Astrocyte of the spinal cord (primary cell): ENCODE measurements around the gene LMOD1.

ENCODE experiments used
- DNase-seq: peaks from one replicate; pipeline ENCODE4 v3.0.0; 2011; ENCODE audit warnings: low read depth, low spot score
- H3K4me3 ChIP-seq: 2 replicates; pipeline ENCODE4 v1.5.1; 2011; ENCODE audit warnings: low read depth, mild to moderate bottlenecking, low read length, moderate library complexity
- CTCF ChIP-seq: IDR thresholded peaks from 2 replicates; pipeline ENCODE4 v1.5.1; 2012; ENCODE audit warnings: low read depth, mild to moderate bottlenecking, low read length, inconsistent platforms
- in situ Hi-C: cut with HindIII; loops from 2 replicates; pipeline ENCODE4 v1.10.0; 2017; ENCODE audit warnings: low sequenced_read_pairs

The LMOD1 gene

GRCh38 chr1:201939574-201939973 lies 6.8 kb downstream of the LMOD1 start:
- TF ChIP-seq CTCF, result no peak
- H3K4me3 ChIP-seq, result no peak overlapping the region
- DNase-seq, result no peak
- in situ Hi-C loops, result no loop called here

DNA sequence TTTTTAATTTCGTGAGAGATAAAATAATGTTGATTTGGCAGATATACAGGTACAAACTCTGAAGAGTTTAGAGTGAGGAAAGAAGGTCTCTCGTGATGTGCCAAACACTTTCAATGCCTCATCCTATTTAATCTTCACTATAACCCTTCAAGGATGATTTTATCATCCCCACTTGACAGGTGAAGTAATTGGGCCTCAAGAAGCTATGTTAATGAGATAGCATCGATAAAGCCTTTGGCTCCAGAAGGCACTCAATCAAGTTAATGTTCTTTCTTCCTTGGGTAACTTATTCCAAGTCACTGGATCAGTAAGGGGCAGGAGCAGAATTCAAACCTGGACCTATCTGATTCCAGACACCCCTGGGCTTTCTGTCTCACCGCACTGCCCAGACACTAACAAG lies 7.2 kb downstream of the LMOD1 start:
- H3K4me3 ChIP-seq, result no peak overlapping the region
- DNase-seq, result no peak
- no peak for TF ChIP-seq CTCF
- in situ Hi-C loops, result no loop called here

DNA sequence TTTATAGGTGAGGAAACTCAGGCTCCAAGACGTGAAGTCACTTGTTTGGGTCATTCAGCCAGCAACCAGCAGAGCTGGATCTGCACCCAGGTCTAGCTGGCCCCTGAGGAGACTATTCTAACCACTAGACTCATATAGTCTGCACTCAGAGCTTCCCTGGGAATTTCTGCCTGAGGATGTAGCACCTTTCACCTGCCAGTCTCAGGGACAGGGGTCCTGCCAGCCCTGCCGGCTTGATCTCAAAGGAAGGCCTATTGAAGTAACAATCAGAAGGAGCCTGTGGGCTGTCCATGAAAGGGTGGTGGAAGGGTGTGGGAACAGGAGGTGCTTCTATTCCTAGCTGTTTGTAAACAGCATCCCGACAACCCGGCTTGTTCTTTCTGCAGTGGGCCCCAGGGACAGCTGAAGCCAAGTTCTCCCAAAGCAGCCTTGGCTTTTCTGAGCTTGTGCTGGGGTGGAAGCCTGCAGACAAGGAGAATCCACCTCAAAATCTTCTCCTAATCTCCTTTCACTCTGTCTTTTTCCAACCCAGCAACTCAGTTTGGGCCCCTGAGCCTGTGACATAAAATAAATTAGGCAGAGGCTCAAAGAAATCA lies 7.8 kb downstream of the LMOD1 start:
- DNase-seq, result no peak
- H3K4me3 ChIP-seq, result no peak overlapping the region
- in situ Hi-C loops, result no loop called here
- TF ChIP-seq CTCF, result no peak

- H3K4me3 ChIP-seq, result no peak overlapping the region
- DNase-seq, result peak; percentile 67
- no peak for TF ChIP-seq CTCF
- in situ Hi-C loops, result no loop called here
These were observed 8.6 kb downstream of the LMOD1 start for GRCh38 chr1:201937624-201938213.

GRCh38 chr1:201933840-201934430 lies 12.4 kb downstream of the LMOD1 start:
- in situ Hi-C loops, result no loop called here
- TF ChIP-seq CTCF, result no peak
- no peak overlapping the region for H3K4me3 ChIP-seq
- peak; percentile 10 for DNase-seq

DNA sequence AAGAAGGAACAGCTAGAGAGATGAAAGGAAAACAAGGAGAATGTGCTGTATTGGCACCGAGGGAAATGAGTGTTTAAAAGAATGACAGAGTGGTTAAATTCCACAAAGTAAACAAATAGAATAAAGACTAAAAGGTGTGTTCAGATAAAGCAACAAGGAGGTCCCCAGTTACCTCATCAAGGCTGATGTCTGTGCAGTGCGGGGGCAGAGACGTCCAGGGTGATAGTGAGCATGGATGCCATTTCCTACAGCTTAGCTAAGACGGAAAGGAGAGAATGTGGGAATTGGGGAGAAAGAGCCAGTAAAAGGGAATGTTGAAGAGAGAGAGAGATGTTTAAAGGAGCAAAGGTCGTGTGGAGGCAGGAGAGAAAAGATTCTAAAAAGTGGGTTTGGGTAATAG lies 15.5 kb downstream of the LMOD1 start:
- no peak for TF ChIP-seq CTCF
- in situ Hi-C loops, result no loop called here
- H3K4me3 ChIP-seq, result no peak overlapping the region
- DNase-seq, result no peak
